Measurements from ENCODE around the gene PGA3. TPM values are rescaled to one million over a fixed set of nuclear protein-coding genes. Genes with fewer than 3 reads are reported as not detected.

Gene PGA3
- polyA plus RNA-seq, 1 of the 3 experiments (the other 2 are of a cell fraction) = not detected

DNA sequence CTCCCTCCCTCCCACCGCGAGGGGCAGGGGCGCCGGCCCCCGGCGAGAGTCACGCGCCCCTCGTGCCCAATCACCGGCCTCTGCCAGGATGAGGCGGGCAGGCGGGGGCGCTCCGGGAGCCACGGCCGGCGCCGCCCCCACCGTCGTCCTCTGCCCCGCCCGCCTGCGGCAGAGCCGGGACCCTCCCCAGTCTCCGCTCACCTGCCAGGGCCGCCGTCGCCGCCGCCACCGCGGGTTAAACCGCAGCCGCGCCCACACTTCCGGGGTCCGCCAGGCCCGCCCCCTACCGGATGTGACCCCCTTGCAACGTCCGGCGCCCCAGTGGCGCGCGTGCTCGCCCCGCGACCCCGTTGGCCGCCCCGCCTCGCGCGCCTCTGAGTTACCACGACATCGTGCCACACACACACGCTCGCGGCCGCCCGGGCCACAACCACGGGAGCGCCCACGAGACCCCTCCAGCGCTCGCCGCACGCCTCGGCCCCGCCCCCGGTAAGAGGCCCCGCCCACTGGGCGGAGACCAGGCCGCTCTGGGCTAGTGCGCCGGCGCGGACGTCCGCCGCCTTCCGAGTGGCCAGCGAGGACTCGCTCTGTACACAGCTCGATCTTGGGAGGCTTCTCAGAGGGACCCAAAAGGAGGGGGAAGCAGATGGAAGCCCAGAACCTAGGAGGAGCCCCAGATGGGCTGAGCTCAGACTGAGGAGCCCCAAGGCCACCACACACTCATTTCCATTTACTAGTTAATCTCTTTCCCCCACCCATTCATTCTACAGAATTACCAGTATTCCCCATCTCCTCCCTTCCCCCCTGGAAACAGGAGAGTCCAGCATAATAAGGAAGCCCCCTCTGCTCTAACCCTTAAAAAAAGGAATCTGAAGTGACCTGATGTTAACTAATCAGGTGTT is 41.9 kb upstream of the PGA3 start, which contains the start of gene VPS37C (continued):
- TF ChIP-seq, protein P1, sequence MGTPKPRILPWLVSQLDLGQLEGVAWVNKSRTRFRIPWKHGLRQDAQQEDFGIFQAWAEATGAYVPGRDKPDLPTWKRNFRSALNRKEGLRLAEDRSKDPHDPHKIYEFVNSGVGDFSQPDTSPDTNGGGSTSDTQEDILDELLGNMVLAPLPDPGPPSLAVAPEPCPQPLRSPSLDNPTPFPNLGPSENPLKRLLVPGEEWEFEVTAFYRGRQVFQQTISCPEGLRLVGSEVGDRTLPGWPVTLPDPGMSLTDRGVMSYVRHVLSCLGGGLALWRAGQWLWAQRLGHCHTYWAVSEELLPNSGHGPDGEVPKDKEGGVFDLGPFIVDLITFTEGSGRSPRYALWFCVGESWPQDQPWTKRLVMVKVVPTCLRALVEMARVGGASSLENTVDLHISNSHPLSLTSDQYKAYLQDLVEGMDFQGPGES (IDR thresholded peaks at IDR 0.05; ENCODE audit: low read depth, low read length) = no peak
- peak; percentile 65; the same call in 1 of the 2 replicates for TF ChIP-seq MXI1 (IDR thresholded peaks at IDR 0.05; ENCODE audit: low read depth, low read length)
- TF ChIP-seq SIN3A (IDR thresholded peaks at IDR 0.05; ENCODE audit: borderline replicate concordance, low read depth, low read length) = no peak; the same call in 1 of the 2 replicates
- no peak; the same call in 1 of the 2 replicates for TF ChIP-seq NFIC (IDR thresholded peaks at IDR 0.05; ENCODE audit: borderline replicate concordance)
- no peak for TF ChIP-seq TEAD4 (IDR thresholded peaks at IDR 0.05; ENCODE audit: borderline replicate concordance, insufficient read depth)
- TF ChIP-seq FOSL2 (IDR thresholded peaks at IDR 0.05; ENCODE audit: borderline replicate concordance, low read depth) = no peak

DNA sequence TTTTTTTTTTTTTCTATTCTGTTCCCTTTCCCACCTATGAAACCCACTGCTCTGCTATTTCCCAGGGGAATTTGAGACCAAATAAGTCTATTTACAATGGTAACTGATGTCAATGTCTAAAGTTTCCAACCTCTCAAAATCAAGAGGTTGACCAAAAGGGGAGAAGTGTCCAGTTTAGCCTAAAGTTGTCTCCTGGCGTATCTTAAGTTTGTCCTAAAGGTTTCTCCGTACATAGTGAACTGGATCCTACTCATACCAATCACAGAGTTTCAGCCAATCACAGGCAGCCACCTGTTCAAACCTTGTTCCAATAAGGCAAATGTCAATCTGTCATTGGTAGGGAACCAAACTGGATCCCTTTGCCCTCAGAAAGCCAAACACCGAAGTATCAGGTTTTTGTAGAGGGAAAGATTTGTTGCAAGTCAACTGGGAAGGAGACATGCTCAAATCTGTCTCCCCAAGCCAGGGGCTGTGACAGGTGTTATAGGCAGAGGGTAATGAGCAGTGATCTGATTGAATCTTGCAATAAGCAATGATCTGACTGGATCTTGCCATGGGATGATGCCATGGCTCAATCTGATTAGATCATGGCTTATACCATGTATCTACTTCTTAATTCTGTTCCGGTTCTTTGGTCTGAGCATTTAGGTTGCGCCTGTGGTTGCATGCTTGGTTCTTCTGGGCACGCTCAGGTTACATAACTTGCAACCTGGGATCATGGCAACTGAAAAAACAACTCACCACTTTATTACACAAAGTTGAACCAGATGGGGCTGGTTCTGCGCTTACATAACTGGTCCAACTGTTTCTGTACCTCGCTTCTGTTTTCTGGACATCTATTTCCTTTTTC is 41.0 kb upstream of the PGA3 start:
- TF ChIP-seq TAF1 (IDR thresholded peaks at IDR 0.05; ENCODE audit: borderline replicate concordance, low read depth, low read length) (no peak), SIN3A (IDR thresholded peaks at IDR 0.05; ENCODE audit: borderline replicate concordance, low read depth, low read length) (no peak)
- peaks cover 16% of the 10 kb centered on the region for H3F3A ChIP-seq (replicated peaks; ENCODE audit: insufficient read depth)
- 77% methylated on average over 8 of the region's 8 CpGs for WGBS (ENCODE audit: low lambda C conversion rate)

DNA sequence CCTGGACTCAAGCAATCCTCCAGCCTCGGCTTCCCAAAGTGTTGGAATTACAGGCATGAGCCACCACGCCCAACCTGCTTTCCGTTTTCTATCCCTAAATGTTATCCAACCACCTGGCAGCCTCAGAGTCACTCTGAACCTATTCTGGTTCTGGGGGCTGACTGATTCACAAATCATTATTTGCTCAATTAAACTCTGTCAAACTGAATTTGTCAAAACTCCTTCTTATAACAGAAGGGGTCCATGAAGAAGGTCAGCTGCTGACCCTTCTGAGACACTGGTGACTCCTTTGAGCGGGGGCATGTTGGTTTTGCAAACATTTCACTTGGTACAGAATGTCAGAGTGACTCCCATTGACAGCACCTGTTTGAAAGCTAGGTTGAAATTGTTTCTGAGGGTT is 40.3 kb upstream of the PGA3 start:
- Histone ChIP-seq H3K4me1 (ENCODE audit: control insufficient read depth in 1 of 2, insufficient read depth in 2 of 2, low read depth in 1 of 2, low read length in 1 of 2) (peaks cover 0 to 22% of the 10 kb centered on the region in 2 experiments; a peak in 3 of 4 replicates), H3F3A (replicated peaks; ENCODE audit: insufficient read depth) (peaks cover 16% of the 10 kb centered on the region), H3K4me3 (ENCODE audit: low read depth in 2 of 2, low read length in 1 of 2) (no peak overlapping the region), H3K79me2 (ENCODE audit: insufficient read depth) (peaks cover 32% of the 10 kb centered on the region), H3K9me2 (no peaks in the 10 kb centered on the region), H3K27me3 (ENCODE audit: insufficient read depth) (no peaks in the 10 kb centered on the region), H4K20me1 (ENCODE audit: insufficient read depth) (no peaks in the 10 kb centered on the region), H3K36me3 (replicated peaks in 1 of 2; ENCODE audit: control insufficient read depth in 1 of 2, insufficient read depth in 2 of 2, low read length in 1 of 2) (no peaks in the 10 kb centered on the region), H2AFZ (ENCODE audit: low read depth) (no peak overlapping the region), H3K9me3 (no peaks in the 10 kb centered on the region), H3K9ac (no peak overlapping the region), H3K4me2 (no peak overlapping the region), H3K27ac (ENCODE audit: low read depth in 2 of 2, low read length in 1 of 2) (no peak overlapping the region)
- ChIA-PET POLR2A (no interaction called here), CTCF (interaction anchor here (0.8 to 1.2 kb wide), 2 partner anchors 25 to 34 kb away, joined by 3 read pairs; no protein-coding TSS in a partner anchor)
- 88% methylated on average over 4 of the region's 4 CpGs for WGBS (ENCODE audit: low lambda C conversion rate)
- no peak for DNase-seq
- TF ChIP-seq EZH2phosphoT487 (IDR thresholded peaks at IDR 0.05; ENCODE audit: borderline replicate concordance, low read depth) (no peak), FOXM1 (IDR thresholded peaks at IDR 0.05; ENCODE audit: low read depth) (no peak), GABPA (IDR thresholded peaks at IDR 0.05; ENCODE audit: low read depth) (no peak), FOXJ3 (CRISPR knock-in tag; IDR thresholded peaks at IDR 0.05) (no peak), RCOR1 (IDR thresholded peaks at IDR 0.05; ENCODE audit: low read length) (no peak), TEAD4 (IDR thresholded peaks at IDR 0.05; ENCODE audit: borderline replicate concordance, insufficient read depth) (no peak), GATA2 (CRISPR knock-in tag; IDR thresholded peaks at IDR 0.05) (no peak), YY1 (IDR thresholded peaks at IDR 0.05; ENCODE audit: low read depth) (no peak), FOSL2 (IDR thresholded peaks at IDR 0.05; ENCODE audit: borderline replicate concordance, low read depth) (no peak), EP300 (IDR thresholded peaks at IDR 0.05; ENCODE audit: borderline replicate concordance in 1 of 2, low read depth in 1 of 2, low read length in 1 of 2) (no peak), NRF1 (IDR thresholded peaks at IDR 0.05; ENCODE audit: low read depth, low read length) (no peak)
- TF ChIP-seq, protein P2, sequence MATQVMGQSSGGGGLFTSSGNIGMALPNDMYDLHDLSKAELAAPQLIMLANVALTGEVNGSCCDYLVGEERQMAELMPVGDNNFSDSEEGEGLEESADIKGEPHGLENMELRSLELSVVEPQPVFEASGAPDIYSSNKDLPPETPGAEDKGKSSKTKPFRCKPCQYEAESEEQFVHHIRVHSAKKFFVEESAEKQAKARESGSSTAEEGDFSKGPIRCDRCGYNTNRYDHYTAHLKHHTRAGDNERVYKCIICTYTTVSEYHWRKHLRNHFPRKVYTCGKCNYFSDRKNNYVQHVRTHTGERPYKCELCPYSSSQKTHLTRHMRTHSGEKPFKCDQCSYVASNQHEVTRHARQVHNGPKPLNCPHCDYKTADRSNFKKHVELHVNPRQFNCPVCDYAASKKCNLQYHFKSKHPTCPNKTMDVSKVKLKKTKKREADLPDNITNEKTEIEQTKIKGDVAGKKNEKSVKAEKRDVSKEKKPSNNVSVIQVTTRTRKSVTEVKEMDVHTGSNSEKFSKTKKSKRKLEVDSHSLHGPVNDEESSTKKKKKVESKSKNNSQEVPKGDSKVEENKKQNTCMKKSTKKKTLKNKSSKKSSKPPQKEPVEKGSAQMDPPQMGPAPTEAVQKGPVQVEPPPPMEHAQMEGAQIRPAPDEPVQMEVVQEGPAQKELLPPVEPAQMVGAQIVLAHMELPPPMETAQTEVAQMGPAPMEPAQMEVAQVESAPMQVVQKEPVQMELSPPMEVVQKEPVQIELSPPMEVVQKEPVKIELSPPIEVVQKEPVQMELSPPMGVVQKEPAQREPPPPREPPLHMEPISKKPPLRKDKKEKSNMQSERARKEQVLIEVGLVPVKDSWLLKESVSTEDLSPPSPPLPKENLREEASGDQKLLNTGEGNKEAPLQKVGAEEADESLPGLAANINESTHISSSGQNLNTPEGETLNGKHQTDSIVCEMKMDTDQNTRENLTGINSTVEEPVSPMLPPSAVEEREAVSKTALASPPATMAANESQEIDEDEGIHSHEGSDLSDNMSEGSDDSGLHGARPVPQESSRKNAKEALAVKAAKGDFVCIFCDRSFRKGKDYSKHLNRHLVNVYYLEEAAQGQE (IDR thresholded peaks at IDR 0.05; ENCODE audit: low read depth, low read length) = no peak

More for the DNA sequence above, 41.0 kb upstream of the PGA3 start:
- Histone ChIP-seq H3K9me3 (no peaks in the 10 kb centered on the region), H3K4me1 (ENCODE audit: control insufficient read depth in 1 of 2, insufficient read depth in 2 of 2, low read depth in 1 of 2, low read length in 1 of 2) (peaks cover 0 to 22% of the 10 kb centered on the region in 2 experiments; a peak in 3 of 4 replicates), H3K79me2 (ENCODE audit: insufficient read depth) (peaks cover 39% of the 10 kb centered on the region), H4K20me1 (ENCODE audit: insufficient read depth) (no peaks in the 10 kb centered on the region), H3K4me2 (peak overlapping the region; percentile 97), H3K4me3 (ENCODE audit: low read depth in 2 of 2, low read length in 1 of 2) (peak overlapping the region; percentile 66 to 70), H3K9me2 (no peaks in the 10 kb centered on the region), H3K36me3 (replicated peaks in 1 of 2; ENCODE audit: control insufficient read depth in 1 of 2, insufficient read depth in 2 of 2, low read length in 1 of 2) (peaks cover 0 to 5% of the 10 kb centered on the region in 2 experiments), H3K9ac (peak overlapping the region; percentile 89), H3K27me3 (ENCODE audit: insufficient read depth) (no peaks in the 10 kb centered on the region), H3K27ac (ENCODE audit: low read depth in 2 of 2, low read length in 1 of 2) (peak overlapping the region; percentile 85 to 94), H2AFZ (ENCODE audit: low read depth) (peak overlapping the region; percentile 87)
- ChIA-PET CTCF (no interaction called here), POLR2A (interaction anchor here (1.0 to 1.1 kb wide), 2 partner anchors 13 to 257 kb away, joined by 3 read pairs; no protein-coding TSS in a partner anchor)
- DNase-seq = peak; percentile 56
